ENCODE data around the gene PAPPA2.
"Not testable (repeated sequence)": the region's sequence is repeated elsewhere in the genome, so short reads cannot be mapped to it uniquely, and the experiment has no call there.

The PAPPA2 gene

GRCh38 chr1:176558561-176558960, 95.6 kb downstream of the PAPPA2 start:
- no peak for TF ChIP-seq CTCF (IDR thresholded peaks at IDR 0.05; ENCODE audit: insufficient read depth, low read length, poor library complexity, severe bottlenecking)
- DNase-seq (ENCODE audit: extremely low read depth, insufficient read length) = no peak
- H3K36me3 ChIP-seq (ENCODE audit: control insufficient read depth, insufficient read depth, low read length) = no peaks in the 10 kb centered on the region
- no peaks in the 10 kb centered on the region; the same call in 1 of the 2 replicates for H3K27me3 ChIP-seq (replicated peaks; ENCODE audit: control insufficient read depth, insufficient read depth, low read length)
- H3K4me3 ChIP-seq (replicated peaks; ENCODE audit: low read depth, low read length) = no peak overlapping the region

GRCh38 chr1:176559474-176559873, 96.5 kb downstream of the PAPPA2 start:
- no peak for TF ChIP-seq CTCF (IDR thresholded peaks at IDR 0.05; ENCODE audit: insufficient read depth, low read length, poor library complexity, severe bottlenecking)
- Histone ChIP-seq H3K36me3 (ENCODE audit: control insufficient read depth, insufficient read depth, low read length) (no peaks in the 10 kb centered on the region), H3K27me3 (replicated peaks; ENCODE audit: control insufficient read depth, insufficient read depth, low read length) (no peaks in the 10 kb centered on the region; the same call in 1 of the 2 replicates), H3K4me3 (replicated peaks; ENCODE audit: low read depth, low read length) (no peak overlapping the region)
- DNase-seq (ENCODE audit: extremely low read depth, insufficient read length) = no peak

GRCh38 chr1:176559878-176560277, 96.9 kb downstream of the PAPPA2 start:
- Histone ChIP-seq H3K36me3 (ENCODE audit: control insufficient read depth, insufficient read depth, low read length) (no peaks in the 10 kb centered on the region), H3K4me3 (replicated peaks; ENCODE audit: low read depth, low read length) (no peak overlapping the region), H3K27me3 (replicated peaks; ENCODE audit: control insufficient read depth, insufficient read depth, low read length) (no peaks in the 10 kb centered on the region; the same call in 1 of the 2 replicates)
- peak; percentile 79 for TF ChIP-seq CTCF (IDR thresholded peaks at IDR 0.05; ENCODE audit: insufficient read depth, low read length, poor library complexity, severe bottlenecking)
- DNase-seq (ENCODE audit: extremely low read depth, insufficient read length) = no peak

- H3K27me3 ChIP-seq (replicated peaks; ENCODE audit: control insufficient read depth, insufficient read depth, low read length) = no peaks in the 10 kb centered on the region; the same call in 1 of the 2 replicates
- no peak for DNase-seq (ENCODE audit: extremely low read depth, insufficient read length)
- H3K4me3 ChIP-seq (replicated peaks; ENCODE audit: low read depth, low read length) = no peak overlapping the region
- TF ChIP-seq CTCF (IDR thresholded peaks at IDR 0.05; ENCODE audit: insufficient read depth, low read length, poor library complexity, severe bottlenecking) = no peak
- no peaks in the 10 kb centered on the region for H3K36me3 ChIP-seq (ENCODE audit: control insufficient read depth, insufficient read depth, low read length)
These were observed 97.7 kb downstream of the PAPPA2 start for GRCh38 chr1:176560681-176561080.

GRCh38 chr1:176561761-176562160, 98.8 kb downstream of the PAPPA2 start:
- DNase-seq (ENCODE audit: extremely low read depth, insufficient read length); H3K4me3 ChIP-seq (replicated peaks; ENCODE audit: low read depth, low read length); H3K27me3 ChIP-seq (replicated peaks; ENCODE audit: control insufficient read depth, insufficient read depth, low read length); H3K36me3 ChIP-seq (ENCODE audit: control insufficient read depth, insufficient read depth, low read length): not testable (repeated sequence)

GRCh38 chr1:176566004-176566975, 103.3 kb downstream of the PAPPA2 start:
- H3K36me3 ChIP-seq (ENCODE audit: control insufficient read depth, insufficient read depth, low read length) = no peaks in the 10 kb centered on the region
- TF ChIP-seq CTCF (IDR thresholded peaks at IDR 0.05; ENCODE audit: insufficient read depth, low read length, poor library complexity, severe bottlenecking) = no peak
- DNase-seq (ENCODE audit: extremely low read depth, insufficient read length) = no peak
- H3K4me3 ChIP-seq (replicated peaks; ENCODE audit: low read depth, low read length) = no peak overlapping the region
- H3K27me3 ChIP-seq (replicated peaks; ENCODE audit: control insufficient read depth, insufficient read depth, low read length) = no peaks in the 10 kb centered on the region; the same call in 1 of the 2 replicates

All from GM06990 (cell line).